Activated CD8-positive, alpha-beta T cell treated with anti-CD3 and anti-CD28 coated beads for 36 hours (primary cell): ENCODE results near the gene SYNE2. TPM values are rescaled to one million over a fixed set of nuclear protein-coding genes. Genes with fewer than 3 reads are reported as not detected.

Source experiments
- ATAC-seq: fragments of 200-7000 bp; cut with Tn5 transposase; one replicate; pipeline ENCODE4 v1.10.0; 2021; ENCODE audit warnings: mild to moderate bottlenecking, moderate library complexity
- CTCF ChIA-PET: fragments of 350-600 bp; sonication (Branson Sonifier 250); formaldehyde crosslinking; loops from one replicate; lab custom pipeline; 2021; ENCODE audit warnings: antibody characterized with exemption; lab: Charles Lee
- POLR2A ChIA-PET: fragments of 350-600 bp; sonication (Branson Sonifier 250); formaldehyde crosslinking; loops from one replicate; lab custom pipeline; 2021; ENCODE audit warnings: antibody characterized with exemption; lab: Charles Lee
- DNase-seq: peaks from one replicate; pipeline ENCODE4 v3.0.0-alpha.2; 2020
- H3K27ac Mint-ChIP-seq: one replicate; pipeline ENCODE4 v1.8.0; 2021; ENCODE audit warnings: mild to moderate bottlenecking, mixed read lengths
- H3K27me3 Mint-ChIP-seq: one replicate; pipeline ENCODE4 v1.8.0; 2021; ENCODE audit warnings: mixed read lengths
- H3K36me3 Mint-ChIP-seq: one replicate; pipeline ENCODE4 v1.8.0; 2021; ENCODE audit warnings: low read depth, mixed read lengths
- H3K4me1 Mint-ChIP-seq: one replicate; pipeline ENCODE4 v1.8.0; 2021; ENCODE audit warnings: low read depth, mixed read lengths
- H3K4me3 Mint-ChIP-seq: one replicate; pipeline ENCODE4 v1.8.0; 2021; ENCODE audit warnings: mild to moderate bottlenecking, moderate library complexity, mixed read lengths
- H3K9me3 Mint-ChIP-seq: one replicate; pipeline ENCODE4 v1.8.0; 2021; ENCODE audit warnings: mixed read lengths
- intact Hi-C: fragments of 100-400 bp; cut with micrococcal nuclease; formaldehyde crosslinking; loops from one replicate; pipeline ENCODE4 v1.10.0; 2022
- total RNA-seq, 2 experiments: library from RNA; stranded (reverse); gene quantifications; one replicate each; pipeline ENCODE4 v1.2.3, GENCODE V29; 2021
- TF ChIP-seq, protein P1 (sequence below): fragments of 200-600 bp; IDR thresholded peaks from one replicate; pipeline ENCODE4 v1.8.0; 2022; ENCODE audit warnings: antibody characterized with exemption, mild to moderate bottlenecking

SYNE2 gene
- total RNA-seq, 2 experiments from 2014 or later: 28.1 to 29.0 TPM

DNA sequence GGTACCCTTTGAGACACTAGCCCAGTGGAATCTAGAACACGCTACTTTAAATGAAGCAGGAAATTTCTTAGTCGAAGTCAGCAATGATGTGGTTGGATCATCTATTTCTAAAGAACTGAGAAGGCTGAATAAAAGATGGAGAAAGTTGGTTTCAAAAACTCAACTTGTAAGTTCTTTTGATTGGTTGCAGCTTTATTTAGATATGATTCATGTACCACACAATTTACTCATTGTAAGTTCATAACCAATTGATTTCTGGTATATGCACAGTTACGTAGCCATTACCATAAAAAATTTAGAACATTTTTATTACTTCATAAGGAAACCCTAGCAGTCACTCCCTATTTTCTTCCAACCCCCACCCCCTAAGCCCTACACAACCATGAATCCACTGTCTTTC lies 129.8 kb downstream of the SYNE2 start:
- Mint-ChIP-seq H3K4me3 (no peak overlapping the region), H3K27me3 (no peaks in the 10 kb centered on the region), H3K27ac (no peak overlapping the region), H3K9me3 (no peaks in the 10 kb centered on the region), H3K36me3 (peaks cover 13% of the 10 kb centered on the region), H3K4me1 (no peaks in the 10 kb centered on the region)
- intact Hi-C loops: no loop called here
- ChIA-PET CTCF (no interaction called here), POLR2A (no interaction called here)
- no peak for ATAC-seq
- DNase-seq: no peak
- TF ChIP-seq, protein P1, sequence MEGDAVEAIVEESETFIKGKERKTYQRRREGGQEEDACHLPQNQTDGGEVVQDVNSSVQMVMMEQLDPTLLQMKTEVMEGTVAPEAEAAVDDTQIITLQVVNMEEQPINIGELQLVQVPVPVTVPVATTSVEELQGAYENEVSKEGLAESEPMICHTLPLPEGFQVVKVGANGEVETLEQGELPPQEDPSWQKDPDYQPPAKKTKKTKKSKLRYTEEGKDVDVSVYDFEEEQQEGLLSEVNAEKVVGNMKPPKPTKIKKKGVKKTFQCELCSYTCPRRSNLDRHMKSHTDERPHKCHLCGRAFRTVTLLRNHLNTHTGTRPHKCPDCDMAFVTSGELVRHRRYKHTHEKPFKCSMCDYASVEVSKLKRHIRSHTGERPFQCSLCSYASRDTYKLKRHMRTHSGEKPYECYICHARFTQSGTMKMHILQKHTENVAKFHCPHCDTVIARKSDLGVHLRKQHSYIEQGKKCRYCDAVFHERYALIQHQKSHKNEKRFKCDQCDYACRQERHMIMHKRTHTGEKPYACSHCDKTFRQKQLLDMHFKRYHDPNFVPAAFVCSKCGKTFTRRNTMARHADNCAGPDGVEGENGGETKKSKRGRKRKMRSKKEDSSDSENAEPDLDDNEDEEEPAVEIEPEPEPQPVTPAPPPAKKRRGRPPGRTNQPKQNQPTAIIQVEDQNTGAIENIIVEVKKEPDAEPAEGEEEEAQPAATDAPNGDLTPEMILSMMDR: no peak

DNA sequence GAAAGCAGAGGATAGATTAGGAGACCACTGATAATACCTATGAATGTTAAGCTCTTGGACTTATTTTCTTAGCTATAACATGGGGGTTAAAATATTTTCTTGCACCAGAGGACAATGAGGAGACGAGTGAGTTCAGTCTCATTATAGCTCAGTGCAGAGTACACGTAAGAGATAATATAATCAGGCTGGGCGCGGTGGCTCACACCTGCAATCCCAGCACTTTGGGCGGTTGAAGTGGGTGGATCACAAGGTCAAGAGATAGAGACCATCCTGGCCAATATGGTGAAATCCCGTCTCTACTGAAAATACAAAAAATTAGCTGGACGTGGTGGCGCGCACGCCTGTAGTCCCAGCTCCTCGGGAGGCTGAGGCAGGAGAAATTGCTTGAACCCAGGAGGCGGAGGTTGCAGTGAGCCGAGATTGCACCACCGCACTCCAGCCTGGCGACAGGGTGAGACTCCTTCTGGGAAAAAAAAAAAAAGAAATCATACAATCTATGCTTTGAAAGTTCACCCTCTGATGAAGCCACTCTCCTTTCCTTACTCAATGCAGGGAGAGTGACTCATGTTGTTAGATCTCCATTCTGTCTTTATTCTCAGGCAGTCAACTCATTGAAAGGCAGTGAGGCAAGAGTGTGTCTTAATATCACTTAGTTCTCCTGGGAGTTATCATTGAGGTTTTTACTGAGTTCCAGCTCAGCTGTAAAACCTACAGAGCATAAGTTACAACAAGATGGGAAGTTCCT lies 134.2 kb downstream of the SYNE2 start:
- POLR2A ChIA-PET: no interaction called here
- ATAC-seq: no peak
- peaks cover 20% of the 10 kb centered on the region for H3K36me3 Mint-ChIP-seq

DNA sequence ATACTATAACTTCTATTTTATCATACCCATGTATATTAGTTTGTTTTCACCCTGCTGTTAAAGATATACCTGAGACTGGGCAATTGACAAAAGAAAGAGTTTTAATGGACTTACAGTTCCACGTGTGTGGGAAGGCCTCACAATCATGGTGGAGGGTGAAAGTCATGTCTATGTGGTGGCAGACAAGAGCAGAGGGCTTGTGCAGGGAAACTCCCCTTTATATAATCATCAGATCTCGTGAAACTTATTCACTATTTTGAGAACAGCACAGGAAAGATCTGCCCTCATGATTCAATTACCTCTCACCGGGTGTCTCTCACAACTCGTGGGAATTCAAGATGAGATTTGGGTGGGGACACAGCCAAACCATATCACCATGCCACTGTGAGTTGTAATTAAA lies 135.8 kb downstream of the SYNE2 start:
- H3K4me1 Mint-ChIP-seq: peaks cover 16% of the 10 kb centered on the region
- ChIA-PET CTCF (no interaction called here), POLR2A (no interaction called here)
- H3K27ac Mint-ChIP-seq: no peak overlapping the region
- intact Hi-C loops: no loop called here
- DNase-seq: peak; percentile 3
- ATAC-seq: no peak
- peaks cover 2% of the 10 kb centered on the region for H3K9me3 Mint-ChIP-seq
- TF ChIP-seq, protein P1: no peak
- no peaks in the 10 kb centered on the region for H3K27me3 Mint-ChIP-seq
- H3K4me3 Mint-ChIP-seq: no peak overlapping the region
- peaks cover 25% of the 10 kb centered on the region for H3K36me3 Mint-ChIP-seq

More for the DNA sequence above, 134.2 kb downstream of the SYNE2 start:
- intact Hi-C loops: no loop called here
- Mint-ChIP-seq H3K4me1 (peaks cover 13% of the 10 kb centered on the region), H3K9me3 (peaks cover 2% of the 10 kb centered on the region), H3K27ac (no peak overlapping the region), H3K4me3 (no peak overlapping the region), H3K27me3 (no peaks in the 10 kb centered on the region)
- TF ChIP-seq, protein P1: no peak
- CTCF ChIA-PET: interaction anchor here (0.6 to 1.2 kb wide), 2 partner anchors 101 to 134 kb away, joined by 3 read pairs; partner anchors contain the start of gene SYNE2
- no peak for DNase-seq

DNA sequence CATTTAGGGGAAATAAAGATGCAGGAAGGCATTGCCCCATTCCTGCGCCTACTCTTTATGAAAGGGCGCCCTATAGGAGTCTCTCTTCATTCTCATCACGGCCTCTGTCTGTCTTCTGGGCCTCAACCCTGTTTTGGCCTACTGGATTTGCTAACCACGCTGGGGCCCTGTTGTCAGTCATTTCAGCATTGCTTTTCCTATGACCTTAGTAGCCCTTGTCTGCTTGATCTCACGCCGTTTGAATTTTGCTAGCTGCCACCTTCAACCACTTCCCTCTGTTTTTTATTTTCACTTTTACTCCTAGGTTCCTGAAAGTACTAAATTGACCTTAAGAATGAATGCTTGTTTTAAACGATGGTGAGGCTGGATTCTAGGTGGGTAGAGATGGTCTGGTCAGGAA lies 139.0 kb downstream of the SYNE2 start:
- ATAC-seq: peak; percentile 70
- Mint-ChIP-seq H3K36me3 (peaks cover 26% of the 10 kb centered on the region), H3K9me3 (peaks cover 2% of the 10 kb centered on the region), H3K27me3 (no peaks in the 10 kb centered on the region), H3K27ac (peak overlapping the region; percentile 63), H3K4me1 (peaks cover 16% of the 10 kb centered on the region), H3K4me3 (no peak overlapping the region)
- peak; percentile 39 for DNase-seq
- CTCF ChIA-PET: interaction anchor here (1.3 to 1.5 kb wide), 2 partner anchors 11 to 192 kb away, joined by 4 to 5 read pairs; no protein-coding TSS in a partner anchor
- TF ChIP-seq, protein P1: no peak
- intact Hi-C loops: no loop called here
- POLR2A ChIA-PET: no interaction called here

DNA sequence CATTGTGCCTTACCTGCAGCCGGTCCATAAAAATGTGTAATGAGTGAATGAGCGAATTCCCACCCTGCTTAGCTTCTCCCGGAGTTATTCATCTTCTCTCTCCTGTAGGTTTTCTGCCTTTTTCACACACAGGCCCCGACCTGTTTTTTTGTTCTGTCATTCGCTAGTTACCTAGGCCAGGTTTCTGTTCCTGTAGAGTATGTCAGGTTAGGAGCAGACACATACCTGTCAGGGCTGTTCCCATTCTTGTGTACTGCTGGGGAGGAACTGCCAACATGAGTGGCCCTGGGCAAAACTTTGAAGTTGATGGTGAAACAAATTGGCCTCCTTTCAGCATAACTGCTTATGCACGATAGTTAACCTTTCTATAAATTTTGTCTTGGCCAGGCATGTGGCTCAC lies 140.1 kb downstream of the SYNE2 start:
- ChIA-PET CTCF (interaction anchor here (1.5 kb wide), 1 partner anchor 193 kb away, joined by 5 read pairs; no protein-coding TSS in a partner anchor), POLR2A (no interaction called here)
- Mint-ChIP-seq H3K9me3 (peaks cover 2% of the 10 kb centered on the region), H3K4me3 (no peak overlapping the region), H3K4me1 (peaks cover 16% of the 10 kb centered on the region), H3K27ac (peak overlapping the region; percentile 78), H3K27me3 (no peaks in the 10 kb centered on the region), H3K36me3 (peaks cover 30% of the 10 kb centered on the region)
- no peak for DNase-seq
- intact Hi-C loops: no loop called here
- TF ChIP-seq, protein P1: no peak
- ATAC-seq: no peak
